Adrenal gland (tissue), 5 donors: Measurements from ENCODE around the gene KRTAP12-1.
"Not testable (repeated sequence)": the region's sequence is repeated elsewhere in the genome, so short reads cannot be mapped to it uniquely, and the experiment has no call there.

Source experiments
- CTCF ChIP-seq, 6 experiments: fragments of 450-650 bp in 4 of 6; fragments of 200-600 bp in 2 of 6; sonication (generic) in 1 of 6; IDR thresholded peaks; 1 replicate in 5 of 6; 2 replicates in 1 of 6; pipeline versions ENCODE4 v1.5.1 to v1.8.0; 2016 to 2021; ENCODE audit warnings: antibody characterized with exemption in 6 of 6, mild to moderate bottlenecking in 2 of 6, moderate library complexity in 1 of 6
- POLR2A ChIP-seq, 2 donors: fragments of 450-650 bp; IDR thresholded peaks; one replicate each; pipeline ENCODE4 v1.6.1; 2017; ENCODE audit warnings: antibody characterized with exemption in 2 of 2, mild to moderate bottlenecking in 2 of 2, moderate library complexity in 1 of 2
- donor health status: DM: no; HTN: no; CAD: no.

- not testable (repeated sequence) for TF ChIP-seq CTCF, POLR2A (IDR thresholded peaks at IDR 0.05)
Measured at GRCh38 chr21:44685050-44685449, 3.1 kb upstream of the KRTAP12-1 start.
